CD4-positive, alpha-beta T cell treated with Interleukin-17A for 1 hour (primary cell): Measurements from ENCODE around the gene TNFRSF14.

Experiments used
- DNase-seq: peaks from one replicate; pipeline ENCODE4 v3.0.0-alpha.2; 2020

Gene TNFRSF14

GRCh38 chr1:2589431-2590232 lies 33.5 kb downstream of the TNFRSF14 start:
- DNase-seq = no peak

- no peak for DNase-seq
Measured at GRCh38 chr1:2590233-2591141, 34.3 kb downstream of the TNFRSF14 start.

GRCh38 chr1:2591233-2591580 lies 35.0 kb downstream of the TNFRSF14 start:
- DNase-seq = no peak

- no peak for DNase-seq
Measured at GRCh38 chr1:2591581-2592261, 35.5 kb downstream of the TNFRSF14 start.

- DNase-seq = no peak
Measured at GRCh38 chr1:2592672-2593071, 36.5 kb downstream of the TNFRSF14 start.

GRCh38 chr1:2593251-2593878 lies 37.2 kb downstream of the TNFRSF14 start:
- DNase-seq = no peak

GRCh38 chr1:2594001-2594640 lies 38.0 kb downstream of the TNFRSF14 start:
- no peak for DNase-seq

- DNase-seq = no peak
Measured at GRCh38 chr1:2594641-2595131, 38.5 kb downstream of the TNFRSF14 start.

- no peak for DNase-seq
Measured at GRCh38 chr1:2595261-2595811, 39.2 kb downstream of the TNFRSF14 start.

GRCh38 chr1:2595812-2596529 lies 39.8 kb downstream of the TNFRSF14 start:
- no peak for DNase-seq

GRCh38 chr1:2596530-2597333 lies 40.6 kb downstream of the TNFRSF14 start:
- DNase-seq = no peak

GRCh38 chr1:2597441-2598328 lies 41.5 kb downstream of the TNFRSF14 start:
- no peak for DNase-seq

GRCh38 chr1:2598329-2598931 lies 42.3 kb downstream of the TNFRSF14 start:
- DNase-seq = no peak

- DNase-seq = no peak
Measured at GRCh38 chr1:2601721-2602303, 45.6 kb downstream of the TNFRSF14 start.

- DNase-seq = no peak
Measured at GRCh38 chr1:2602311-2602835, 46.2 kb downstream of the TNFRSF14 start.

GRCh38 chr1:2602866-2603520 lies 46.8 kb downstream of the TNFRSF14 start:
- DNase-seq = no peak

- DNase-seq = no peak
Measured at GRCh38 chr1:2603521-2604155, 47.5 kb downstream of the TNFRSF14 start.
